BJ (cell line): ENCODE data around the gene TUT4. TPM values are rescaled to one million over a fixed set of nuclear protein-coding genes. Genes with fewer than 3 reads are reported as not detected.

ENCODE experiments used
- CTCF ChIA-PET: fragments of 350-600 bp; formaldehyde crosslinking; extraction: SDS; loops from one replicate; lab custom pipeline; 2021; ENCODE audit warnings: antibody characterized with exemption, inconsistent platforms; lab: Yijun Ruan, JAX
- POLR2A ChIA-PET: fragments of 300-600 bp; sonication (Branson Sonifier 250); formaldehyde crosslinking; extraction: SDS; loops from one replicate; lab custom pipeline; 2021; ENCODE audit warnings: antibody characterized with exemption; lab: Charles Lee
- DNase-seq: peaks from one replicate; pipeline ENCODE4 v3.0.0-alpha.2; 2011; ENCODE audit warnings: low read depth
- H3K27me3 ChIP-seq: 2 replicates; pipeline ENCODE4 v1.6.0; 2011; ENCODE audit warnings: low read length; ENCODE audit not compliant: control insufficient read depth, insufficient read depth
- H3K36me3 ChIP-seq: 2 replicates; pipeline ENCODE4 v1.5.1; 2011; ENCODE audit warnings: low read length; ENCODE audit not compliant: control insufficient read depth, insufficient read depth
- H3K4me3 ChIP-seq: 2 replicates; pipeline ENCODE4 v1.5.1; 2011; ENCODE audit warnings: low read depth, mild to moderate bottlenecking, control low read depth, low read length
- CTCF ChIP-seq: IDR thresholded peaks from 2 replicates; pipeline ENCODE4 v1.5.1; 2011; ENCODE audit warnings: low read depth, mild to moderate bottlenecking, control low read depth, inconsistent platforms, low read length, moderate library complexity; ENCODE audit not compliant: insufficient read depth
- polyA plus RNA-seq: library from polyadenylated mRNA; depleted of rRNA; stranded (reverse); fragments of >200 nt; gene quantifications from 2 replicates; pipeline ENCODE4 v1.2.3, GENCODE V29; 2011

The TUT4 gene
- polyA plus RNA-seq, 1 experiment = 27.9 TPM

GRCh38 chr1:52432807-52433206 lies 120.1 kb downstream of the TUT4 start:
- Histone ChIP-seq H3K36me3 (peaks cover 12% of the 10 kb centered on the region), H3K27me3 (no peaks in the 10 kb centered on the region), H3K4me3 (no peak overlapping the region)
- no peak for TF ChIP-seq CTCF
- ChIA-PET POLR2A (no interaction called here), CTCF (interaction anchor here (1.4 kb wide), 1 partner anchor 234 kb away, joined by 3 read pairs; no protein-coding TSS in a partner anchor)
- no peak for DNase-seq

- Histone ChIP-seq H3K27me3 (no peaks in the 10 kb centered on the region), H3K4me3 (no peak overlapping the region), H3K36me3 (peaks cover 6% of the 10 kb centered on the region)
- TF ChIP-seq CTCF = no peak
- DNase-seq = no peak
- POLR2A ChIA-PET = no interaction called here
- CTCF ChIA-PET = interaction anchor here (1.0 to 1.3 kb wide), 3 partner anchors 37 to 260 kb away, joined by 3 to 4 read pairs (median 3); no protein-coding TSS in a partner anchor
These were observed 125.7 kb downstream of the TUT4 start for GRCh38 chr1:52427152-52427551.

GRCh38 chr1:52426371-52426770 lies 126.5 kb downstream of the TUT4 start:
- POLR2A ChIA-PET = no interaction called here
- TF ChIP-seq CTCF = no peak
- no peak for DNase-seq
- no peaks in the 10 kb centered on the region for H3K27me3 ChIP-seq
- H3K36me3 ChIP-seq = peaks cover 6% of the 10 kb centered on the region
- CTCF ChIA-PET = interaction anchor here (1.3 kb wide), 1 partner anchor 50 kb away, joined by 4 read pairs; no protein-coding TSS in a partner anchor
- no peak overlapping the region for H3K4me3 ChIP-seq

- ChIA-PET CTCF (interaction anchor here (1.8 kb wide), 1 partner anchor 13 kb away, joined by 4 read pairs; no protein-coding TSS in a partner anchor), POLR2A (no interaction called here)
- TF ChIP-seq CTCF = no peak
- DNase-seq = no peak
- no peak overlapping the region for H3K4me3 ChIP-seq
- H3K36me3 ChIP-seq = peaks cover 1% of the 10 kb centered on the region; the same call in 1 of the 2 replicates
- no peaks in the 10 kb centered on the region for H3K27me3 ChIP-seq
These were observed 128.1 kb downstream of the TUT4 start for GRCh38 chr1:52424813-52425212.

GRCh38 chr1:52424231-52424636 lies 128.7 kb downstream of the TUT4 start:
- Histone ChIP-seq H3K4me3 (no peak overlapping the region), H3K36me3 (peaks cover 1% of the 10 kb centered on the region; the same call in 1 of the 2 replicates), H3K27me3 (no peaks in the 10 kb centered on the region)
- TF ChIP-seq CTCF = no peak
- ChIA-PET CTCF (interaction anchor here (1.8 kb wide), 1 partner anchor 13 kb away, joined by 4 read pairs; no protein-coding TSS in a partner anchor), POLR2A (no interaction called here)
- DNase-seq = no peak
